ENCODE results near the gene CDH11.

CDH11 gene

DNA sequence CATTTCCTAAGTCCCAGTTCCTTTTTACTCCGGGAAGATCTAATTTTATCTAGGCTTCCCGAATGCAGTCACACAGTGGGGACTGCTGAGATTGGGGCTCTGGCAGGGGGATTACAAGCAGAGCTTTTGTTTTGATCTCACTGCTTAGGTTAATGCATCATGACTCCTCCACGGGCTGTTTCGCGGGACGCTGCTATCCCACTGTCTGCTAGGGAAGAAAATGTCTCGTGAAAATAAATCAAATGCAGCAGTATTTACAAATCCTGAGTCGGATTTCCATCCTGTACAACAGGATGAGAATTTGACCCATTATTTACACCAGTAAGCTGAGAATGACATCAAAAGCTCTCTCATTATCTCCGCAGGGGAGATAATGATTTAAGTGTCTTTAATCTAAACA lies 83.8 kb downstream of the CDH11 start:
- DNase-seq (ENCODE audit: low read depth in 1 of 2, low spot score in 1 of 2) = no peak

DNA sequence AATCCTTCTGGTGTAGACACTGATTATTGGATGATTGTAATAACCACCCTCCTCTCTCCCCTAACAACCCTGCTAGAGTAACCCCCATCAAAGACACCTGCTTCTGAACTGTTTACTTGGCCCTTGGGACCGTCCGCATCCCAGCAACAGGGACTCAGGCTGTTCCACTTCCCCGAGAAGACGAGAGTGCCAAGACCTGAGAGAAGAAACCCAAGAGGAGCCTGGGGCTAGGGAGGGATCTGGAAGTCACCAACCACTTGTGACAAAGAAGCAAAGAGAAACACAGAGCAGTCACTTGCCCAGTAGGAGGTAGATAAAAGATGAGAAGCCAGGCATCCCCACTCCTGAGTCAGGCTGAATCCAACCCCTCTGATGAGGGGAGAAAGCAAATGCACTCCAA lies 84.3 kb downstream of the CDH11 start:
- no peak for DNase-seq (ENCODE audit: low read depth in 1 of 2, low spot score in 1 of 2)

DNA sequence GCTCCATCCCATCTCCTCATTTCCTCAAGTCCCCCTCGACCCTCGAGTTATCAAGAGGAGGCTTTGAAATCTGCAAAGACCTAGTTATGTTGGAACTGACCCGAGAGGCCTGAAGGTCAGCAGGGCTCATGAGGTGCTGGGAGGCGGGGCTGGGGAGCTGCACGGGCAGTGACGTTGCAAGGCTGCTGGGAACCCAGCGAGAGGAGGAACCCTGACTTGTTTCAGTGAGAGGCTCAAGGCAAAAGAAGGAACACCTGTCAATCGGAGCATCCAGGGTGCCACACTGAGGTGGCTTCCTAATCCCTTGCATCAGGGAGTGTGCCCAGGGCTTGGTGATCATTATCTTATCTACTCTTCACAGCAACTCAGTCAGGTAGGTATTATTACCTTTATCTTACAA lies 86.9 kb downstream of the CDH11 start:
- no peak for DNase-seq (ENCODE audit: low read depth in 1 of 2, low spot score in 1 of 2)

DNA sequence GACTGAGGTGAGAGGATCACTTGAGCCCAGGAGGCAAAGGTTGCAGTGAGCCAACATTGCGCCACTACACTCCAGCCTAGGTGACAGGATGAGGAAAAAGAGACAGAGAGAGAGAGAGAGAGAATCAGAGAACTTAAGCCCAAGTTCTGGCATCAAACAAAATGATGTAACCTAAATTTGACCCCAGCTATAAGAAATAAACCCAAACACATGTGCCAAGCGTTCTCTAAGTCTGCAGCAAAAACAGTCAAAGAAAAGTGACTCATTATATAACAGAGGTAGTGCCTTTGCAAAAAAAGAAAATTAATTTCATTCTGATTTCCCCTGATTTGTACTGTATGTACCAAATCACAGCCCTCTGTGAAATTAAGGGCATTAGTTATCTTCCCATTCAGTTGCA lies 89.5 kb downstream of the CDH11 start:
- no peak for DNase-seq (ENCODE audit: low read depth in 1 of 2, low spot score in 1 of 2)

DNA sequence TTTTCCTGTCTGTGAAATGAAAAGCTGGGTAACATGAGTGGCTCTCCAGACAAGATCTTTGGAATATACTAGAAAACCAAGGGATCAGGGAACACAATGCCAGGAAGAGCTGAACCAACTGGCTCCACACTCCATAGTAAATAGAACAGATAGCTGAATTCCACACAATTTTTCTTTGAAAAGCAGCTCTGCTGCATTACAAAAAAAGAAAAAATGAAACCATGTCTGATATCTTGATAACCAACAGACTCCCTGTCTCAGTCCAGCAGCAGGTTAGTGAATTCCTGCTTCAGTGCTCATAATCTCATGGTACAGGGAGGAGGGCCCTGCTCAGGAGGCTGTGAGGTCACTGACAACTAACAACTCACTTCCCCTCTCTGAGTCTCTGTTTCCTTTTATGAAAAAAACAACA lies 97.1 kb downstream of the CDH11 start:
- DNase-seq (ENCODE audit: low read depth in 1 of 2, low spot score in 1 of 2) = no peak

DNA sequence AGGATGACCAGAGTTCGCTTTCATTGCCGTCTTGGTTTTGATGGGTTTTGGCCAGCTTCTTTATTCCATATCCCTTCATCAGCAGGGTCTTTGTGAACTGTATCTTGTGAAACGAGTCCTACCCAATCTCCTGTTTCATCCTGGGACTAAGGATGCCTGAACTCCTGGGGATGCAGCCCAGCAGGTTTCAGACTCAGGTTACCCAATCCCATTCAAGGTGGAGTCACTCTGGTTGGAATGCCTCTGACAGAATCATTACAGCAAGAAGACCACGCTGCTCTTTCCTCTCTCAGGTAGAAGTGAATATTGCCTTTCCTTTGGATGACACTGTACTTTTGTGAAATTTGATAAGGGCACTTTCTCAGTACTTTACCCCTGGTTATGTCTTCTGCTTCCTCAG lies 98.1 kb downstream of the CDH11 start:
- no peak for DNase-seq (ENCODE audit: low read depth in 1 of 2, low spot score in 1 of 2)

DNA sequence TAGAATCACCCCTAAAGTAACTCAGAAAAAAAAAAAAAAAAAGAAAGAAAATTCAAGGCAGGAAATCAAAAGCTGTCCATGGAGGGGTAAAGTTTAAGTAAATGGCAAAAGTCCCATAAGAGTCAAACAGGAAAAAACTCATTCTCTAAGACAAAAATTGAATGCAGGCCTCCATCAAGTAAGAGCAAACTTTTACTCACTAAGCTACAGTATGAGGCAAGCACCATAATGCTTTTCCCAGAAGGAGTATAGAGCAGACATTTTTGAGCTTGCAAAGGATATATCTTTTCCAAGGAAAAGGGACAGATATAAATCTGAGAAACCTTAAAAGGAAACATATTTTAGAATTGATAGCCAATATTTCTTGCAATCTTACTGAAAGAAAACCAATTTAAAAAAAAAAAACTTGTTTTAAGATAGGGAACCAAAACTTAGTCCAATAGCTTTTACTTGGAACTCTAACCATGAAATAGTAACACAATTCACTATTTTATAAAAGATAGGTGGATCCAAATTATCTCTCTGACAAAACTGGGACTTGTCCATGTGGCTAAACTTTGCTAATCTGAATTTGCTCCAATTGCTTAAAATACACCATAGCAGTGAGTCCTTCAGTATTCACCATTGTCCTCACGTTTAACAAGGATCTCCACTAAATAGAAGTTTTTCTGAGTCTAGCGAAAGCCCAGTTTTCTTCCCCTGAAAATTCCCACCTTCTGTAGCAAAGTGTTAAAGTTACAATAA lies 99.8 kb downstream of the CDH11 start:
- no peak for DNase-seq (ENCODE audit: low read depth in 1 of 2, low spot score in 1 of 2)

DNA sequence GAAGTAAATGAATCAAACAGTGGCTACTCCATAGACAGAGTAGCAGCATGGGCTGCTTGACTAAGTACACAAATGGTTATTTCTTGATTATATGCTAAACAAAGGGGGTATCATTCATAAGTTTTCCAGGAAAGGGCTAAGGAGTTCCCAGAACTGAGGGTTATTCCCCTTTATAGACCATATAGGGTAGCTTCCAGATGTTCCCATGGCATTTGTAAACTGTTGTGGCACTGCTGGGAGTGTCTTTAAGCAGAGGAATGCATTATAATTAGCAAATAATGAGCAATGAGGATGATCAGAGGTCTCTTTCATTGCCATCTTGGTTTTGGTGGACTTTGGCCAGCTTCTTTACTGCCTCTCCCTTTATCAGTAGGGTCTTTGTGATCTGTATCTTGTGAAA lies 105.1 kb downstream of the CDH11 start:
- DNase-seq (ENCODE audit: low read depth in 1 of 2, low spot score in 1 of 2) = no peak

DNA sequence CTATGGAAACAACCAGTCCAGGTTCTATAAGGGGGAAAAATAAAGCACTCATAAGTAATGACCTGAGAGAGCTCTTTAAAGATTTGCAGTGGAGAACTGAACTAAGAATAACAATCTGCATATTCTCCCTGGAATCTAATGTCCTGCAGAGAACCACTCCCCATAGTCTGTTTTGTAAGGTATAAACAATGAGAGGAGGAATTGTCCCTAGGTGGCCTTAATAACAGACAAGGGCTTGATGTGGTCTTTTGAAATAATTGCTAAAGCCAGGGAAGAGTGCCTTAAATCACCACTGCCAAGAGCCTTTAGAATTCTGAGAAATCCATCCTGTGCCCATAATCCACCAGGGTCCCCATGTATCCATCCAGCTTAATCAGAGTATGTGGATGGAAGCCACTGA lies 106.3 kb downstream of the CDH11 start:
- no peak for DNase-seq (ENCODE audit: low read depth in 1 of 2, low spot score in 1 of 2)

DNA sequence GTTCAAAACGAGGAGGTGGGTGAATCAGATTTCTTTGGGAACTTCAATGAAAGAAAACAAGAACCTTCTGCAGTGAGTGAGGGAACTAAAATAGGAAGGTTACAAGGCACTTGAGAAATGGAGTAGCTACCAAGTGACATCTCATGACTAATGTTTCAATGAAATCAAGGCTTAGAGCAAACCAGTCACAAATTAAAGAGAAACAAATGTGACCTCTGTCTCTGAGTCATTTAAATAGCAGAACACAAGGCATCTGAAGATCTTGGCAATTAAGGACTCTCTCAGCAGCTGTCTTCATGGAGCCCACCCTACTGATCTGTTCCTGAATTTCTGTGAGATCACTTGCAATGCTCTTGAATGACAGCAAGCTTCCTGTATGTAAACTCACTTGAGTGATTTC lies 109.5 kb downstream of the CDH11 start:
- no peak for DNase-seq (ENCODE audit: low read depth in 1 of 2, low spot score in 1 of 2)

DNA sequence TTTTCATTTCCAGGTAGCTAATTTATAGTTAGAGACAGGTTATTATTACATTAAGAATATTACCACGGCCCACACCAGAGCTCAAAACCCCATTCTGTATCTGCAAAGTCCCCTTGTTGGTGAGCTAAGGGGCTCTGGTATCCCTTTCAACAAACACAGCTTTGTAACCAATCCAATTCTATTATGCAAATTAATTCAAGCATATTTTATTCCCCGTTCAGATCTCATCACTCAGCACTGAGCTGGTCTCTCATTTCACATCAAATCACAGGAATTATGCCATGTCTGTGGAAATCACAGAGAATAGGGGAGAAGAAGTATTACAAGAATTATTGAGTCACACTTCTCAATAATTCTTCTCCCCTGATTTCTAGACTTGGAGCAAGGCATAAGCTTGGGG lies 111.7 kb downstream of the CDH11 start:
- no peak for DNase-seq (ENCODE audit: low read depth in 1 of 2, low spot score in 1 of 2)

DNA sequence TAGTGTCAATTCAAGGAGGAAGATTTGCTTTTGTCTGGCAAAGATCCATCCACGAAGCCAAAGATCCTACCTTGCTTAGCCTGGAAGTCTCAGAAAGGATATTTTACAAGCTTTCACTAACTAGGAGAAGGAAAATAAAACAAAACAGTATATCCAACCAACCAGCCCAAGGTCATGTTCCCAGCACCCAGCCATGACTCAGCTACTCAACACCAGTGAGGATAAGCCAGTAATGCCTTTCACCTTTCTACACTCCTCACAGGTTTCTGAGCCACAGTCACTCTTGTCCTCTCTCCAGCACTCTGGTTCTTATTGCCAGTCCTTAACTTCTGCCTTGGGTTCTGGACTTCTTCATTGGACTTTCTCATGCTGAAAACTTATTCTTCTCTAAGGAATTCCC lies 116.2 kb downstream of the CDH11 start:
- no peak for DNase-seq (ENCODE audit: low read depth in 1 of 2, low spot score in 1 of 2)

DNA sequence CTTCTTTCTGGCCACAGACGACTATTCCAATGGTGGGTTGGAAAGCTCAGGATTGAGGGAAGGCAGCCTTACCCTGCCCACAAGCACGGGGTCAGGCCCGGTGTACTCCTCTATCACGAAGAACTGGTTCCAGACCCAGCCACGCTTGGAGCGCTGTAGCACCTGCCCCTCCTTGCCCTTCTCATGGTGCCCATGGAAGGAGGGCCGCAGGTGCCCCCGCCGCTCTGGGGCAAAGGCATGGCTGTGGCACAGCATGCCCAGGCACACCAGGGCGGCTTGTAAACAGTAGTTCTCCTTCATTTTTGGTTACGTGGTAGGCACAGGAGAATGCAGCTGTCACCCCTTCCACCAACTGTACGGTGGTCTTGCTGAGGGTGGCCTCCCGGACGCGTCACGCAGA lies 117.3 kb downstream of the CDH11 start:
- no peak for DNase-seq (ENCODE audit: low read depth in 1 of 2, low spot score in 1 of 2)

DNA sequence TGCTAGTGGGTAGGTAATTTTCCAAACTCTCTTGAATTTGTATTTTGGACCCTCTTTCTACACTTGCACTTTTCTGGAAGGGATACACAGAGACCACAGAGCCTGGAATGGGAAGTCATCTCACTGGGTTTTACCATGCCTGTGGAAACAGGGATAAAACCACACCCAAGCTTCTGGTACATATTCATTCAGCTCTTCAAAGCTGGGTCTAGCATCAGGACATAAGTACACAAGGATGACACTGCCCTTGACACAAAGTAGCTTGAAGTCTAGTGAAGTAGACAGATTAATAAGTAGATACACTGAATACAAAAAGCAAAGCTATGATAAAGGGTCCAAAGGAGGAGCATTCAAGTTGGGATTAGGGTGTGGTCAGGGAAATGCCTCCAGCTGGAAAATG lies 118.2 kb downstream of the CDH11 start:
- DNase-seq (ENCODE audit: low read depth in 1 of 2, low spot score in 1 of 2) = no peak

DNA sequence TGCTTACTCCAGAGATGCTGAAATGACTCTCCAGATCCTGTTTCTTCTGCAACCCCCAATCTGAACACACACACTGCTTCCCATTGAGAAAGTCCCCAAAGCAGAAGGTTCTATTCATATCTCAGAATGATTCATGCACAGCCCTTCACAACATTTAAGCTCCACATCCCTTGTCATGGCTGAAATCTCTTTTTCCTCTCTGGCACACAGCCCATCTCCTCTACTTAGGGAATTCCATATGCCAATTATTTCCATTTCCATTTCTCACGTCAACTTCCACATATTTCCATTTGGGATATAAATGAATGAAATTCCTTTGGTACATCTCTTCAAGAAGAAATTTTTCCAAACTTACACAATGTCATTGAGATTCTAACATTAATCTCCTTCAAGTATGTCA lies 119.6 kb downstream of the CDH11 start:
- DNase-seq (ENCODE audit: low read depth in 1 of 2, low spot score in 1 of 2) = no peak

DNA sequence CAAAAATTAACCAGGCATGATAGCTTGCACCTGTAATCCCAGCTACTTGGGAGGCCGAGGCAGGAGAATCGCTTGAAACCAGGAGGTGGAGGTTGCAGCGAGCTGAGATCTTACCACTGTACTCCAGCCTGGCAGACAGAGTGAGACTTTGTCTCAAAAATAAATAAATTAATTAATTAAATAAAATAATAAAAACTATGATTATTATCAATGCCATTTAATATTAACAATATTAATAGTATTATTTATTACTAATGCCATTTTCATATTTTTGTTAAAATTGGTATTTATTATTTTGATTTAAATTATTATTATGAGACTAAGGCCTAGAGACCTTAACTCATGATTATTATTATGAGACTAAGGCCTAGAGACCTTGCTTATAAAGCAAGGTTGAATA lies 121.2 kb downstream of the CDH11 start:
- DNase-seq (ENCODE audit: low read depth in 1 of 2, low spot score in 1 of 2) = no peak

DNA sequence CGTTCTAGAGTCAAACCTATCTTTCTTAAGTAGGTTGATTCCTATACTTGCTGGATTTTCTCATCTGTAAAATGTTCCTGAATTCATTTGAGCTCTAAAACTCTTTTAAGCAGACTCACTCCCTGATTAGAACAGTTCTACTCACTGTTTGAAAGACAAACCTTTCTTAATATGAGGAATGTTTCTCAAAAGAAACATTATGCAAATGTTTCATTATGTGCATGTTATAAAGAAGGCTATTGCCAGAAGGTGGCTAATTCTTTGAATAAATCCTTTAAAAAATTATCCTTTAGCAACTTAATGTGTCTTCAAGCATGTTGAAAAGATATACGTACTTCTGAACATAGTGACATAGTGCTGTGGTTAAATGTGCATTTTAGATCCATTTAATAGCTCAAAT lies 124.1 kb downstream of the CDH11 start:
- no peak for DNase-seq (ENCODE audit: low read depth in 1 of 2, low spot score in 1 of 2)

DNA sequence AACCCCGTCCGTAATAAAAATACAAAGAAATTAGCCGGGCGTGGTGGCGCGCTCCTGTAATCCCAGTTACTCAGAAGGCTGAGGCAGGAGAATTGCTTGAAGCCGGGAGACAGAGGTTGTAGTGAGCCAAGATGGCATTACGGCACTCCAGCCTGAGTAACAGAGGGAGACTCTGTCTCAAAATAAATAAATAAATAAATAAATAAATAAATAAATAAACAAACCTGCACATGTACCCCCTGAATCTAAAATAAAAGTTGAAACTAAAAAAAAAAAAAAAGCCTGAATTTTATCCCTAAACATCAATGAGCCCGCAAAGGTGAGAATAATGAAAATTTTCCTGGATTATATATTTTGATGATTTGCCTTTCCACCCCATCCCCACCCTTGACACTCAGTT lies 124.7 kb downstream of the CDH11 start:
- DNase-seq (ENCODE audit: low read depth in 1 of 2, low spot score in 1 of 2) = no peak

DNA sequence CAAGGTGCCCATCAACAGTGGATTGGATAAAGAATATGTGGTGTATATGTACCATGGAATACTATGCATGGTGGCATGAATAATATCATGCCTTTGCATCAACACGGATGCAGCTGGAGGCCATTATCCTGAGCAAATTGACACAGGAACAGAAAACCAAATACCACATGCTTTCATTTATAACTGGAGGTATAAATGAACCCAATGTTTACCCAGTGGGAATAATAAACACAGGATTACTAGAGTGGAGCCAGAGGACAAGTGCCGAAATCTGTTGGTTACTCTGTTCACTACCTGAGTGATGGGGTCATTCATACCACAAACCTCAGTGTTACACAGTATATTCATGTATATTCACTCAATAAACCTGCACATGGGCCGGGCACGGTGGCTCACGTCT lies 125.2 kb downstream of the CDH11 start:
- no peak for DNase-seq (ENCODE audit: low read depth in 1 of 2, low spot score in 1 of 2)

DNA sequence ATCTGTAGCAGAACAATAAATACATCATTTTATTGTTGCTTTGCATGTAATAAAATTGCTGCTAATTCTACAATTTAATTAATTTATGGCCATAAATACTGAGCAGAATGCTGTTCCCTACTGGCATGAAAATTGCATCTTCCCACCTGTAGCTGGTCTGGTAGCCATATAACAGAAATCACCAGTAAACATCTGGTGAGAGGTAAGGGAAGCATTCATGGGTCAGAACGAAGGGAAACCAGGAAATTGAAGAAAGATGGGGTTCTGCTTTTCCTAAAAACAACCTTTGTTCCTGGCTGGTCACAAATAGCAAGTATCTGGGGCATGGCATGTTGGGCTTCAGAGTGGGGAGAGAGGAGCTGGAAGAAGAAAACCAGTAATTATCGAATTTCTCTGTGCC lies 128.4 kb downstream of the CDH11 start:
- DNase-seq (ENCODE audit: low read depth in 1 of 2, low spot score in 1 of 2) = no peak

DNA sequence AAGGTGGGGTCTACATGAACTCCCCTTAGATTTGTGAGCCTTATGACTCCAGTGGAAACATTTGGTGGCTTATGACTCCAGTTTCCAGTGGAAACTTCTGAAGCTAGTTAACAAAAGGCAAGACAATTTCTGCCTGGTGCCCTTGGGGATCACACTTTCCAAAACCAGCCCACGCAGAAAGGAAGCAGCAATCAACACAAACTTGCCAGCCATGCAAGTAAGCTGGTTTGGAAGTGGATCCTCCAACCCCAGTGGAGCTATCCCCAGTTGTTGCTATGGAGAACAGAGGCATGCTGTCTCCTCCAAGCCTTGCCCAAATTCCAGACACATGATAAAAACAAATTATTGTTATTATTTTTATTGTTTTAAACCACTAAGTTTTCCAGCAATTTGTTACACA lies 130.9 kb downstream of the CDH11 start:
- DNase-seq (ENCODE audit: low read depth in 1 of 2, low spot score in 1 of 2) = no peak

DNA sequence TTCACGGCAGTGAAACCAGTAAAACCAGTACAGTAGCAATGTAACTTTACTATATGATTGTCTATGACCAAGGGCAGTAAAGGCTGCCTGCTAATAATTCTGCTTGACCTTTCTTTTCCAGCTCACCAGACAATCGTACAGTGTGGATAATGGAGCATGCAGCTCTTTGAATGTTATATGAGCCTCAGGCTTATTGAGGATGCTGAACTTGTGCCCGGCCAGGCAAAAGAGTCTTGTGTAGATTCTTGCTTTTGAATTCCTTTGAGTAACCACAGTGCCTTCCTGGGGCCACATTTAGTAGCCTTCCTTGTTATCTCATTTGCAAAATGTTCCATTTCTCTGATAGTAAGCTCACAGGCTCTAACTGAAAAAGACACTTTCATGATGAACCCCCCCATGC lies 131.8 kb downstream of the CDH11 start:
- no peak for DNase-seq (ENCODE audit: low read depth in 1 of 2, low spot score in 1 of 2)

DNA sequence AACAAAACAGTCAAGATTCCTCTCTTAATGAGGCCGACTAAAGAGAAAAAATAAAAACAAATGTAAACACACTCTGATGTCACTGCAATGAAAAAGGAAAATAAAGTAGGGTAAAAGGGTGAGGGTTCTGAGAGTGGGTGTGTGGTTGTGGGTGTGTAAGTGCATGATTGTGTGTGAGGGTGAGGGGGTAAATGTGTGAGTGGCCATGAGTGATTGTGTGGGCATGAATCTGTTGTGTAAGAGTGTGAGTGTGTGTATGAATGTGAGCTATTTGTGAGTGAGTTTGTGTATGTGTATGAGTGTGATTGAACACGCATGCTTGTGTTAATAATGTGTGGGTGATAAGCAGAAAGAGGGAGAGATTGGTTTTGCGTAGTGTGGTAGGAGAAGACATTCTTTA lies 132.8 kb downstream of the CDH11 start:
- DNase-seq (ENCODE audit: low read depth in 1 of 2, low spot score in 1 of 2) = no peak

DNA sequence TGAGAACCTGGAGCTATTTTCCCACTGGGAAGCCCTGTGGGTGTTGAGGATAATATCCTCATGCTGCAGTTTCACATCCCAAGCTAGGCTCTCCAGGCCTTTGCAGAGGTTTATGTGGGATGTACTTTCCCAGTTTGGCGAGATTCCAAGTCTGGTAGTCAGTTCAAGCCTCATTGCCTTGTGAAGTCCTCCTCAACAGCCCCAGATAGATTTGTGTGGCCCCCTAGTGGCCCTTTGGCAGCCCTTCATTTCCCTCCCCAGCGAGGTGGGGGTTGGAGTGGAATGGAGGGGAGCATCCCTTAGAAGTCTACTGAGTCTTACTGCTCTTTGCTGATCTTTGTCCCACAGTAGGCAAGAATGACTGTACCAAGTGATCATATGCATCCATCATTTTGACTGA lies 137.9 kb downstream of the CDH11 start:
- DNase-seq (ENCODE audit: low read depth in 1 of 2, low spot score in 1 of 2) = no peak

Measured in activated CD4-positive, alpha-beta T cell treated with anti-CD3 and anti-CD28 coated beads, Interleukin-2, amount 50 U/mL, for 24 hours (primary cell).